Measurements from ENCODE around the gene NPPB. TPM values are rescaled to one million over a fixed set of nuclear protein-coding genes. Genes with fewer than 3 reads are reported as not detected.

The NPPB gene
- total RNA-seq, 2 experiments from 2014 or later: not detected

DNA sequence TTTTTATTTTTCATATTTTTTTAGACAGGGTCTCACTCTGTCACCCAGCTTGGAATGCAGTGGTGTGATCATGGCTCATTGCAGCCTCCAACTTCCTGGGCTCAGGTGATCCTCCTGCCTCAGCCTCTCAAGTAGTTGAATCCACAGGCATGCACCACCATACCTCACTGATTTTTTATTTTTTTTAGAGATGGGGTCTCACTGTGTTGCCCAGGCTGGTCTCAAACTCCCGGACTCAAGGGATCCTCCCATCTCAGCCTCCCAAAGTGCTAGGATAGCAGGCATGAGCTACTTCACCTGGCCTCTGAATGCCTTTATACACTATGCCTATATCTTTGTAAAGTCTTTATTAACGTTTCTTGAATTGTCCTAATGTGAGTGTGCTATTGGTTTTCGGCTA lies 10.4 kb upstream of the NPPB start:
- POLR2A ChIA-PET: no interaction called here
- DNase-seq (ENCODE audit: low spot score): no peak
- CTCF ChIA-PET (ENCODE audit: unreplicated experiment): interaction anchor here (0.9 kb wide), 1 partner anchor 98 kb away, joined by 3 read pairs; no protein-coding TSS in a partner anchor

DNA sequence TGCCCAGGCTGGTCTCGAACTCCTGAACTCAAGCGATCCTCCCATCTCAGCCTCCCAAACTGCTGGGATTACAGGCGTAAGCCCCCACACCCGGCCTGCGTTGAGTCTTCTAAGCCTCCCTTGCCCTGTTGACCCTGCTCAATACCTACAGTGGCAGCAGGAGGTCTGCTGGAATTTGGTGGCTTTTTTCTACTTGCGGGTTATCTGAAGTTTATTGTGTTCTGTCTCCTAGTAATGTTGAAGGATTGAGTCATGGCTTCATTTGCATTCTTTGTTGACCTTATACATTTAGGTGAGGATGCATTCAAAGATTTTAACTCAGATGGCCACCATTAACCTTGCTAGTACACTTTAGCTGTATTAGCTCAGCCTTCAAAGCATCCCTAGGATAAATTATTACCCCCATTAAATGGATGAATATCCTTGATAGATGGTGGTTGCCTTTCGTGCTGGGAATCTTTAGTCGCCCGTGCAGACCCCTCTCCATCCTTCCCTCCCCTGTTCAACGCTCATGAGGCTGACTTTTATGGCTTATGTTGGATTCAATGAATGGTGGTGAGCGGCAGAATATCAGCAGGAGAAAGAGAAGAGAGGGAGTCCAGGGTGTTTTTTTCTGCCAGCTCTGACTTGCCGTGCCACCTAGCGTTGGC lies 9.7 kb upstream of the NPPB start:
- Histone ChIP-seq H3K79me2 (ENCODE audit: insufficient read depth, low read depth, low read length) (no peaks in the 10 kb centered on the region), H3K4me2 (ENCODE audit: low read length) (no peak overlapping the region), H3K27ac (ENCODE audit: low read depth, low read length, poor library complexity, severe bottlenecking) (no peak overlapping the region), H4K20me1 (ENCODE audit: insufficient read depth, low read length) (no peaks in the 10 kb centered on the region), H3K9me2 (ENCODE audit: insufficient read depth, low read length) (no peaks in the 10 kb centered on the region), H3K9me3 (ENCODE audit: low read length) (no peaks in the 10 kb centered on the region), H3K4me3 (ENCODE audit: low read depth, low read length, poor library complexity, severe bottlenecking) (no peak overlapping the region), H3K36me3 (ENCODE audit: insufficient read depth, low read length) (no peaks in the 10 kb centered on the region), H2AFZ (ENCODE audit: low read length) (no peak overlapping the region), H3K4me1 (ENCODE audit: insufficient read depth, low read length, poor library complexity, severe bottlenecking) (peaks cover 13% of the 10 kb centered on the region)
- intact Hi-C loops (cut with micrococcal nuclease; ENCODE audit: unreplicated experiment): no loop called here
- POLR2A ChIA-PET: no interaction called here
- 0 out of 2 replicates have a peak, but pooled peaks have one; percentile 16 for TF ChIP-seq CTCF (conservative IDR thresholded peaks at IDR 0.05; ENCODE audit: low read length)
- TF ChIP-seq EZH2phosphoT487 (IDR thresholded peaks at IDR 0.05; ENCODE audit: borderline replicate concordance, low read depth, low read length): no peak
- CTCF ChIA-PET (ENCODE audit: unreplicated experiment): interaction anchor here (0.6 kb wide), 1 partner anchor 112 kb away, joined by 3 read pairs; the partner anchor contains the start of gene MFN2
- DNase-seq (ENCODE audit: low spot score): no peak
- no TSS peak for BruUV-seq (replicated peaks)

More for the DNA sequence above, 10.4 kb upstream of the NPPB start:
- H3K36me3 ChIP-seq (ENCODE audit: insufficient read depth, low read length): no peaks in the 10 kb centered on the region
- TF ChIP-seq EZH2phosphoT487 (IDR thresholded peaks at IDR 0.05; ENCODE audit: borderline replicate concordance, low read depth, low read length) (no peak), CTCF (conservative IDR thresholded peaks at IDR 0.05; ENCODE audit: low read length) (no peak)
- intact Hi-C loops (cut with micrococcal nuclease; ENCODE audit: unreplicated experiment): no loop called here
- BruUV-seq (replicated peaks): no TSS peak
- no peak overlapping the region for H3K4me2 ChIP-seq (ENCODE audit: low read length)
- no peaks in the 10 kb centered on the region for H3K79me2 ChIP-seq (ENCODE audit: insufficient read depth, low read depth, low read length)
- H2AFZ ChIP-seq (ENCODE audit: low read length): no peak overlapping the region
- H3K27ac ChIP-seq (ENCODE audit: low read depth, low read length, poor library complexity, severe bottlenecking): no peak overlapping the region
- no peaks in the 10 kb centered on the region for H3K9me3 ChIP-seq (ENCODE audit: low read length)
- no peaks in the 10 kb centered on the region for H3K9me2 ChIP-seq (ENCODE audit: insufficient read depth, low read length)
- H4K20me1 ChIP-seq (ENCODE audit: insufficient read depth, low read length): no peaks in the 10 kb centered on the region
- peaks cover 6% of the 10 kb centered on the region for H3K4me1 ChIP-seq (ENCODE audit: insufficient read depth, low read length, poor library complexity, severe bottlenecking)
- H3K4me3 ChIP-seq (ENCODE audit: low read depth, low read length, poor library complexity, severe bottlenecking): no peak overlapping the region

DNA sequence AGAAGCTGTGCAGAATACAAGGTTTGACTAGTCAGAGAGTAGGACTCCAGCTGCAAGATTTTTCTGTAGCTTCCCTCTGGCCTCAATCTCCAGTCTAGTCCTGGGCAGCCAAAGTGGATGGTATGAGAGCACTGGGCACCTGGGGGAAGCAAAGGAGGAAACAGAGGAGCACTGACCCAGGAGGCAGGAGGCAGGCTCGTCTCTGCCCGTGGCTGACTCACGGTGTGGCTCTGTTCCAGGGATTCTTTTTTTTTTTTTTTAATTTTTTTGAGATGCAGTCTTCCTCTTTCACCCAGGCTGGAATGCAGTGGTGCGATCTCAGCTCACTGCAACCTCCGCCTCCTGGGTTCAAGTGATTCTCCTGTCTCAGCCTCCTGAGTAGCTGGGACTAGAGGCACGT lies 4.1 kb upstream of the NPPB start:
- Histone ChIP-seq H4K20me1 (ENCODE audit: insufficient read depth, low read length) (no peaks in the 10 kb centered on the region), H3K4me1 (ENCODE audit: insufficient read depth, low read length, poor library complexity, severe bottlenecking) (peaks cover 16% of the 10 kb centered on the region), H3K79me2 (ENCODE audit: insufficient read depth, low read depth, low read length) (no peaks in the 10 kb centered on the region), H2AFZ (ENCODE audit: low read length) (no peak overlapping the region), H3K9me2 (ENCODE audit: insufficient read depth, low read length) (no peaks in the 10 kb centered on the region), H3K36me3 (ENCODE audit: insufficient read depth, low read length) (no peaks in the 10 kb centered on the region), H3K4me3 (ENCODE audit: low read depth, low read length, poor library complexity, severe bottlenecking) (no peak overlapping the region), H3K4me2 (ENCODE audit: low read length) (no peak overlapping the region), H3K9me3 (ENCODE audit: low read length) (no peaks in the 10 kb centered on the region), H3K27ac (ENCODE audit: low read depth, low read length, poor library complexity, severe bottlenecking) (no peak overlapping the region)
- DNase-seq (ENCODE audit: low spot score): no peak
- CTCF ChIA-PET (ENCODE audit: unreplicated experiment): interaction anchor here (0.7 kb wide), 1 partner anchor 15 kb away, joined by 3 read pairs; no protein-coding TSS in a partner anchor
- BruUV-seq (replicated peaks): no TSS peak
- POLR2A ChIA-PET: no interaction called here
- TF ChIP-seq EZH2phosphoT487 (IDR thresholded peaks at IDR 0.05; ENCODE audit: borderline replicate concordance, low read depth, low read length) (no peak), CTCF (conservative IDR thresholded peaks at IDR 0.05; ENCODE audit: low read length) (no peak)
- intact Hi-C loops (cut with micrococcal nuclease; ENCODE audit: unreplicated experiment): loop anchor here (2.0 kb wide), 1 partner anchor 20 kb away; no protein-coding TSS in a partner anchor

Data from OCI-LY7 (cell line).